ENCODE measurements around the gene CAMK4.
A peak's percentile ranks its signal among the peaks of the same experiment; 100 is the strongest.

Gene CAMK4

GRCh38 chr5:111232311-111233051 lies 8.3 kb downstream of the CAMK4 start:
- Histone ChIP-seq H3K36me3 (replicated peaks; ENCODE audit: low read depth, low read length) (peaks cover 10% of the 10 kb centered on the region), H3K4me1 (ENCODE audit: low read length) (peaks cover 99% of the 10 kb centered on the region), H3K9me3 (ENCODE audit: insufficient read depth, low read length) (no peaks in the 10 kb centered on the region), H3K9ac (ENCODE audit: low read length) (peak overlapping the region; percentile 11; the same call in 1 of the 2 replicates), H3K27me3 (ENCODE audit: low read depth, low read length) (no peaks in the 10 kb centered on the region), H3K4me3 (ENCODE audit: low read length) (peak overlapping the region; percentile 30), H4K20me1 (ENCODE audit: insufficient read depth, low read length) (peaks cover 47% of the 10 kb centered on the region), H2AFZ (ENCODE audit: low read depth, low read length) (no peak overlapping the region), H3K4me2 (ENCODE audit: low read length) (peak overlapping the region; percentile 55), H3K79me2 (ENCODE audit: low read length) (peaks cover 100% of the 10 kb centered on the region), H3K27ac (ENCODE audit: low read length) (peak overlapping the region; percentile 33)
- TF ChIP-seq CTCF (IDR thresholded peaks at IDR 0.05; ENCODE audit: low read depth, low read length) (no peak), EZH2phosphoT487 (IDR thresholded peaks at IDR 0.05; ENCODE audit: low read depth) (no peak)

- peak overlapping the region; percentile 11; the same call in 1 of the 2 replicates for H3K9ac ChIP-seq (ENCODE audit: low read length)
- no peaks in the 10 kb centered on the region for H3K27me3 ChIP-seq (ENCODE audit: low read depth, low read length)
- peaks cover 7% of the 10 kb centered on the region for H3K36me3 ChIP-seq (replicated peaks; ENCODE audit: low read depth, low read length)
- peak overlapping the region; percentile 55 for H3K4me2 ChIP-seq (ENCODE audit: low read length)
- H4K20me1 ChIP-seq (ENCODE audit: insufficient read depth, low read length), result peaks cover 52% of the 10 kb centered on the region
- peak overlapping the region; percentile 33 for H3K27ac ChIP-seq (ENCODE audit: low read length)
- peak overlapping the region; percentile 30 for H3K4me3 ChIP-seq (ENCODE audit: low read length)
- peaks cover 100% of the 10 kb centered on the region for H3K79me2 ChIP-seq (ENCODE audit: low read length)
- H3K9me3 ChIP-seq (ENCODE audit: insufficient read depth, low read length), result no peaks in the 10 kb centered on the region
- no peak overlapping the region for H2AFZ ChIP-seq (ENCODE audit: low read depth, low read length)
- H3K4me1 ChIP-seq (ENCODE audit: low read length), result peaks cover 98% of the 10 kb centered on the region
- TF ChIP-seq EZH2phosphoT487 (IDR thresholded peaks at IDR 0.05; ENCODE audit: low read depth) (no peak), CTCF (IDR thresholded peaks at IDR 0.05; ENCODE audit: low read depth, low read length) (no peak)
Measured at GRCh38 chr5:111233052-111233374, 8.8 kb downstream of the CAMK4 start.

GRCh38 chr5:111234125-111234524 lies 9.9 kb downstream of the CAMK4 start:
- Histone ChIP-seq H3K9me3 (ENCODE audit: insufficient read depth, low read length) (no peaks in the 10 kb centered on the region), H4K20me1 (ENCODE audit: insufficient read depth, low read length) (peaks cover 61% of the 10 kb centered on the region), H3K4me2 (ENCODE audit: low read length) (peak overlapping the region; percentile 55), H3K27ac (ENCODE audit: low read length) (no peak overlapping the region), H3K36me3 (replicated peaks; ENCODE audit: low read depth, low read length) (peaks cover 12% of the 10 kb centered on the region), H3K4me1 (ENCODE audit: low read length) (peaks cover 87% of the 10 kb centered on the region), H3K4me3 (ENCODE audit: low read length) (no peak overlapping the region), H3K9ac (ENCODE audit: low read length) (no peak overlapping the region), H3K79me2 (ENCODE audit: low read length) (peaks cover 100% of the 10 kb centered on the region), H3K27me3 (ENCODE audit: low read depth, low read length) (no peaks in the 10 kb centered on the region), H2AFZ (ENCODE audit: low read depth, low read length) (no peak overlapping the region)
- TF ChIP-seq EZH2phosphoT487 (IDR thresholded peaks at IDR 0.05; ENCODE audit: low read depth), result no peak
- TF ChIP-seq CTCF (IDR thresholded peaks at IDR 0.05; ENCODE audit: low read depth, low read length), result no peak

GRCh38 chr5:111235635-111236034 lies 11.5 kb downstream of the CAMK4 start:
- Histone ChIP-seq H3K79me2 (ENCODE audit: low read length) (peaks cover 100% of the 10 kb centered on the region), H3K9ac (ENCODE audit: low read length) (no peak overlapping the region), H3K4me2 (ENCODE audit: low read length) (peak overlapping the region; percentile 60), H4K20me1 (ENCODE audit: insufficient read depth, low read length) (peaks cover 76% of the 10 kb centered on the region), H3K9me3 (ENCODE audit: insufficient read depth, low read length) (no peaks in the 10 kb centered on the region), H3K27me3 (ENCODE audit: low read depth, low read length) (no peaks in the 10 kb centered on the region), H2AFZ (ENCODE audit: low read depth, low read length) (no peak overlapping the region), H3K36me3 (replicated peaks; ENCODE audit: low read depth, low read length) (peaks cover 13% of the 10 kb centered on the region), H3K4me1 (ENCODE audit: low read length) (peaks cover 72% of the 10 kb centered on the region), H3K4me3 (ENCODE audit: low read length) (no peak overlapping the region), H3K27ac (ENCODE audit: low read length) (no peak overlapping the region)
- TF ChIP-seq CTCF (IDR thresholded peaks at IDR 0.05; ENCODE audit: low read depth, low read length), result no peak
- TF ChIP-seq EZH2phosphoT487 (IDR thresholded peaks at IDR 0.05; ENCODE audit: low read depth), result no peak

Data from OCI-LY3 (cell line).